CD8-positive, alpha-beta memory T cell (primary cell): ENCODE measurements around the gene CEBPB. TPM values are rescaled to one million over a fixed set of nuclear protein-coding genes. Genes with fewer than 3 reads are reported as not detected.
"Not testable (repeated sequence)": the region's sequence is repeated elsewhere in the genome, so short reads cannot be mapped to it uniquely, and the experiment has no call there.

Source experiments
- CTCF ChIA-PET: fragments of 350-600 bp; sonication (Branson Sonifier 250); formaldehyde crosslinking; loops from one replicate; lab custom pipeline; 2021; ENCODE audit warnings: antibody characterized with exemption; lab: Charles Lee
- POLR2A ChIA-PET: fragments of 350-600 bp; sonication (Branson Sonifier 250); formaldehyde crosslinking; loops from one replicate; lab custom pipeline; 2021; ENCODE audit warnings: antibody characterized with exemption; lab: Charles Lee
- DNase-seq, 5 donors: peaks; one replicate each; pipeline versions ENCODE4 v3.0.0 to v3.0.0-alpha.2; 2020 to 2022; ENCODE audit warnings: mixed read lengths in 1 of 5
- H3K27ac ChIP-seq: one replicate; pipeline ENCODE4 v1.7.0; 2013; ENCODE audit warnings: low read depth, mild to moderate bottlenecking, low read length, moderate library complexity
- H3K27me3 ChIP-seq: 2 replicates; pipeline ENCODE4 v1.7.0; 2013; ENCODE audit warnings: low read length, mild to moderate bottlenecking; ENCODE audit not compliant: insufficient read depth, poor library complexity, severe bottlenecking
- H3K36me3 ChIP-seq: 2 replicates; pipeline ENCODE4 v1.7.0; 2013; ENCODE audit warnings: mild to moderate bottlenecking, low read length, moderate library complexity; ENCODE audit not compliant: insufficient read depth
- H3K4me1 ChIP-seq: 2 replicates; pipeline ENCODE4 v1.7.0; 2013; ENCODE audit warnings: mild to moderate bottlenecking, low read length, moderate library complexity; ENCODE audit not compliant: insufficient read depth
- H3K4me3 ChIP-seq: 2 replicates; pipeline ENCODE4 v1.7.0; 2013; ENCODE audit warnings: mild to moderate bottlenecking, low read length
- H3K9me3 ChIP-seq: 2 replicates; pipeline ENCODE4 v1.7.0; 2013; ENCODE audit warnings: mild to moderate bottlenecking, low read length
- H3K27ac Mint-ChIP-seq, 8 donors: one replicate each; pipeline ENCODE4 v1.8.0; 2020 to 2021; ENCODE audit warnings: mixed read lengths in 8 of 8, mild to moderate bottlenecking in 6 of 8, inconsistent platforms in 3 of 8, moderate library complexity in 3 of 8
- H3K27me3 Mint-ChIP-seq, 2 donors: one replicate each; pipeline ENCODE4 v1.8.0; 2020 to 2021; ENCODE audit warnings: mixed read lengths in 2 of 2, mild to moderate bottlenecking in 1 of 2, moderate library complexity in 1 of 2
- H3K36me3 Mint-ChIP-seq, 3 donors: one replicate each; pipeline ENCODE4 v1.8.0; 2020 to 2021; ENCODE audit warnings: mixed read lengths in 3 of 3, inconsistent platforms in 1 of 3, mild to moderate bottlenecking in 1 of 3
- H3K4me1 Mint-ChIP-seq, 3 donors: one replicate each; pipeline ENCODE4 v1.8.0; 2020 to 2021; ENCODE audit warnings: mixed read lengths in 3 of 3, inconsistent platforms in 1 of 3, mild to moderate bottlenecking in 1 of 3
- H3K4me3 Mint-ChIP-seq, 7 donors: one replicate each; pipeline ENCODE4 v1.8.0; 2020 to 2021; ENCODE audit warnings: mixed read lengths in 7 of 7, mild to moderate bottlenecking in 6 of 7, moderate library complexity in 4 of 7, inconsistent platforms in 2 of 7
- H3K9me3 Mint-ChIP-seq, 5 donors: one replicate each; pipeline ENCODE4 v1.8.0; 2020 to 2022; ENCODE audit warnings: mixed read lengths in 5 of 5, mild to moderate bottlenecking in 3 of 5, moderate library complexity in 2 of 5, inconsistent platforms in 1 of 5
- polyA plus RNA-seq: library from polyadenylated mRNA; unstranded; fragments of 300-500 nt; fragmentation: Illumina TruSeq; gene quantifications from one replicate; pipeline ENCODE4 v1.2.3, GENCODE V29; 2021
- total RNA-seq, 2 experiments: library from RNA; stranded (reverse); gene quantifications; one replicate each; pipeline ENCODE4 v1.2.3, GENCODE V29; 2021

CEBPB gene
- total and polyA plus RNA-seq, 3 experiments from 2014 or later, result 25.3 to 29.1 (median 27.0) TPM

DNA sequence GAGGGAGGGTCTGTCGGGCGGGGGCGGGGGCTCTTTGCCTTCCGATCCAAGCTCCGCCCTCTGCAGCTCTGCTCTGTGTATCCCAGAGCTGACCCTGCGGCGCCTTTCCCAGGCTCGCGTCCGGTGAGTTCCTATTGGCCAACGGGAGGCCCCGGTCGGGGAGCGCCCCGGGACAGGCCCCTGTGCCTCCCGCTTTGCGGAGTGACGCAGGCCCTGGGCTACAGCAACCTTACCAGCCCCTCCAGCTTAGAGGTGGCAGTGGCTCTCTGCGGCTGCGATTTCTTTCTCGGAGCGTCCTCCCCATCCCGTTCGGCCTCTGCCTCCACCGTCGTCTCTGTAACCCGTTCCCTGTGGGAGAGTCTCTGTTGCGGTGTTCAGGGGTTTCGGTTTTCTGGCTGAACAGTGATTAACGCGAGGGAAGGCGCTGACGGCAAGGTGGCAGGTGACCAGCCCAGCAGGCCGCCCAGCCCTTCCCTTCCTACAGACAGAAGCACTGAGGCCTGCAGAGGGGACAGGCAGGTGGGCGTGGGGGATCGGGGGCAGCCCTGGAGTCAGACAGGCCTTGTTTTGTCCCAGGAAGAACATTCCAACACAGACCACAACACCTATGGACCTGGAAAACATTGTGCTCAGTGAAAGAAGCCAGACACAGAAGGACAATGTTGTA, 18.1 kb upstream of the CEBPB start:
- no peak for DNase-seq
- no peak overlapping the region for H3K27ac ChIP-seq
- no peaks in the 10 kb centered on the region for H3K9me3 ChIP-seq
- H3K4me3 Mint-ChIP-seq, result peak overlapping the region in 1 of 7 donors; percentile 1
- no peaks in the 10 kb centered on the region for H3K27me3 ChIP-seq
- peaks cover 0 to 2% (median 0%) of the 10 kb centered on the region in 5 donors for H3K9me3 Mint-ChIP-seq
- no peak overlapping the region for H3K4me3 ChIP-seq
- peaks cover 8 to 23% of the 10 kb centered on the region in 2 donors for H3K27me3 Mint-ChIP-seq
- POLR2A ChIA-PET, result no interaction called here
- no peaks in the 10 kb centered on the region for H3K4me1 ChIP-seq
- peaks cover 0 to 4% (median 0%) of the 10 kb centered on the region in 3 donors for H3K4me1 Mint-ChIP-seq
- CTCF ChIA-PET, result interaction anchor here (1.0 to 8.6 kb wide), 5 partner anchors 7 to 190 kb away, joined by 3 to 203 read pairs (median 3); partner anchors contain the start of gene SNAI1
- H3K27ac Mint-ChIP-seq, result no peak overlapping the region
- peaks cover 0 to 4% (median 0%) of the 10 kb centered on the region in 3 donors for H3K36me3 Mint-ChIP-seq
- no peaks in the 10 kb centered on the region for H3K36me3 ChIP-seq

DNA sequence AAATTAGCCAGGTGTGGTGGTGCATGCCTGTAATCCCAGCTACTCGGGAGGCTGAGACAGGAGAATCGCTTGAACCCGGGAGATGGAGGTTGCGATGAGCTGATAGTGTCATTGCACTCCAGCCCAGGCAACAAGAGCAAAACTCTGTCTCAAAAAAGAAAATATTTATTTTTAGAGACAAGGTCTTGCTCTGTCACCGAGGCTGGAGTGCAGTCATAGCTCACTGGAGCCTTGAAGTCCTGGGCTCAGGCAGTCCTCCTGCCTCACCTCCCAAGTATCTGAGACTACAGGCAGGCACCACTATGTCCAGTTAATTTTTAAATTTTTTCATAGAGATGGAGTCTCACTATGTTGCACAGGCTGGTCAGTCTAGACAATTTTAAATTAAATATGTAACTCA, 16.2 kb upstream of the CEBPB start:
- peak overlapping the region in 1 of 7 donors; percentile 6 for H3K4me3 Mint-ChIP-seq
- peaks cover 0 to under 1% (median 0%) of the 10 kb centered on the region in 5 donors for H3K9me3 Mint-ChIP-seq
- no peak for DNase-seq
- peaks cover 0 to 5% (median 2%) of the 10 kb centered on the region in 3 donors for H3K4me1 Mint-ChIP-seq
- Histone ChIP-seq H3K4me1 (no peaks in the 10 kb centered on the region), H3K4me3 (no peak overlapping the region), H3K27me3 (no peaks in the 10 kb centered on the region), H3K9me3 (no peaks in the 10 kb centered on the region), H3K36me3 (no peaks in the 10 kb centered on the region), H3K27ac (no peak overlapping the region)
- peaks cover 0 to 2% (median 0%) of the 10 kb centered on the region in 3 donors for H3K36me3 Mint-ChIP-seq
- H3K27me3 Mint-ChIP-seq, result peaks cover 8 to 20% of the 10 kb centered on the region in 2 donors
- H3K27ac Mint-ChIP-seq, result no peak overlapping the region
- ChIA-PET CTCF (interaction anchor here (1.0 to 4.0 kb wide), 3 partner anchors 20 to 103 kb away, joined by 3 to 22 read pairs (median 4); no protein-coding TSS in a partner anchor), POLR2A (no interaction called here)

DNA sequence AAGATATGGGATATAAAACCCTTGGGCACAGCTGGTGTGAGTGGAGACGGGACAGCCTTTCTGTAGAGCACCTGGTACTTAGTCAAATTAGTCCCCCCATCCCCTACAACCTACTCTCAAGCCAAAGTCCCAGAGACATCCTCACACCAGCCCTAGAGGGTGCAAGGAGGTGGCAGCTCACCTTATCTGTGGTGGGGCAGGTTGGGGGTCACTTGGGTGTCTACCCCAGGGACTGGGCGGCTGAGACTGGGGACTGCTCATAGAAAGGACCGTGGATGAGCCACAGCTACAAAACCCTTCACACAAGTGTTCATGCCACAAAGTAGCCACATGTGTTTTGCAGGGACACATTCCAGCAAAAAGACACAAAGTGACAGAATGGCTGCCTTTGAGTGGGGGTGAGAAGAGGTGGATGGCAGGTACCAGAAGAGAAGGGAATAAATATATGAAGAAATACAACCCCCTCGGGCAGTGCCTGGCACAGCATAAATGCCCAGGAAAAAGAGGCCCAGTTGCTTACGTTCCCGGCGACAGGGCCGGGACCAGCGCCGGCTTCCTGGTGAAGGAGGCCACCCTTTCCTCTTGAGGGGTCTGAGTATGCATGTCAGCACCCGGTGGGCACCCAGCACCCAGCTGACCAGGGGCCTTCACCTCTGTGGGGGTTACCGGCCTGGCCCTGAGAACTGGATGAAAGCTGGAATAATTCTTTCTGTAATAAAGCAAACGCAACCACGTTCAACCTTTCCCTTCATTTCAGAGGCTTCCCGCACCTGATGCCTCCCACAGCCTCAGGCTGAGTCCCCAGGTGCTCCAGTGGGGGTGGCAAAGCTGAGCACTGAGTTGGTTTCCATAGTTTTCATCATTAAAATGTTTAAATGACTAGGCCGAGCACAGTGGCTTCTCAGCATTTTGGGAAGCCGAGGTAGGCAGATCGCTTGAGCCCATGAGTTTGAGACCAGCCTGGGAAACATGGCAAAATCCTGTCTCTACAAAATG, 14.4 kb upstream of the CEBPB start:
- POLR2A ChIA-PET, result interaction anchor here (0.6 to 0.7 kb wide), 2 partner anchors 61 to 1418 kb away, joined by 3 to 4 read pairs; no protein-coding TSS in a partner anchor
- H3K9me3 Mint-ChIP-seq, result no peaks in the 10 kb centered on the region
- peaks cover 10 to 15% of the 10 kb centered on the region in 2 donors for H3K27me3 Mint-ChIP-seq
- no peak overlapping the region for H3K27ac Mint-ChIP-seq
- Histone ChIP-seq H3K36me3 (no peaks in the 10 kb centered on the region), H3K9me3 (no peaks in the 10 kb centered on the region), H3K4me3 (no peak overlapping the region), H3K27me3 (no peaks in the 10 kb centered on the region), H3K4me1 (no peaks in the 10 kb centered on the region), H3K27ac (no peak overlapping the region)
- peaks cover 0 to 5% (median 0%) of the 10 kb centered on the region in 3 donors for H3K4me1 Mint-ChIP-seq
- CTCF ChIA-PET, result interaction anchor here (0.7 to 4.0 kb wide), 7 partner anchors 9 to 288 kb away, joined by 3 to 22 read pairs (median 3); partner anchors contain the start of gene PEDS1
- no peak for DNase-seq
- no peak overlapping the region for H3K4me3 Mint-ChIP-seq
- no peaks in the 10 kb centered on the region for H3K36me3 Mint-ChIP-seq

DNA sequence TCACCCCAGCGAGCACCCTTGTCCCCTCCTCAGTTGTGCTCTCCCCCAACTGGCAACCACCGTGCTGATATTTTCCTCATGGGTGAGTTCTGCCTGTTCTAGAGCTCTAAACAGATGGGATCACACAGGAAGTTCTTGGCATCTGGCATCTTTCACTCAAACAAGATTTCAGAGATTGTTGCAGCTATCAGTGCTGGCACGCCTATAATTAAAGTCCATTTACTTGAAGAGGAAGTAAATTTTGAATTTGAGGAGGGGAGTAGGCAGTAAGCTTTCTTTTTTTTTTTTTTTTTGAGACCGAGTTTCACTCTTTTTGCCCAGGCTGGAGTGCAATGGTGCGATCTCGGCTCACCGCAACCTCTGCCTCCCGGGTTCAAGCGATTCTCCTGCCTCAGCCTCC, 12.0 kb upstream of the CEBPB start:
- H3K27me3 ChIP-seq, H3K4me1 Mint-ChIP-seq, H3K27me3 Mint-ChIP-seq, H3K9me3 Mint-ChIP-seq, H3K27ac ChIP-seq, H3K4me1 ChIP-seq, H3K9me3 ChIP-seq, H3K27ac Mint-ChIP-seq, H3K4me3 ChIP-seq, H3K36me3 Mint-ChIP-seq, DNase-seq, H3K36me3 ChIP-seq: not testable (repeated sequence)
- H3K4me3 Mint-ChIP-seq, result peak overlapping the region in 1 of 7 donors; percentile 31
- ChIA-PET CTCF (interaction anchor here (0.7 to 3.2 kb wide), 18 partner anchors 9 to 305 kb away, joined by 3 to 25 read pairs (median 5); partner anchors contain the start of gene PEDS1), POLR2A (interaction anchor here (0.5 to 1.3 kb wide), 3 partner anchors 58 to 200 kb away, joined by 3 to 12 read pairs (median 7); no protein-coding TSS in a partner anchor)

DNA sequence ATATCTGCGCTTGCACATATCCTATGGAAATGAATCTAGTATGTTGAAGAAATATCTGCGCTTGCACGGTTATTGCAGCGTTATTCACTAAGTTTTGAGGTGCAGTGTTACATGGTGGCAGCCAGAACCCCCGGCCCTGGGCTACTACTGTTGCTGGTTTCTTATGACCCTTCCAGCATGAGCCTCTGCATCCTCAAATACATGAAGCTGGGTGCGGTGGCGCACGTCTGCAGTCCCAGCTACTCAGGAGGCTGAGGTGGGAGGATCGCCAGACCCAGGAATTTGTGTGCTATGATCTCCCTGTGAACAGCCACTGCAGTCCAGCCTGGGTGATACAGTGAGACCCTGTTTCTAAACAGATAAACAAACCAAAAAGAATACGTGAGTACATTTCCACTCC, 9.3 kb upstream of the CEBPB start:
- no peak overlapping the region for H3K4me3 ChIP-seq
- Mint-ChIP-seq H3K36me3 (no peaks in the 10 kb centered on the region), H3K4me1 (peaks cover under 1 to 5% (median 2%) of the 10 kb centered on the region in 3 donors), H3K27ac (no peak overlapping the region), H3K4me3 (no peak overlapping the region), H3K9me3 (no peaks in the 10 kb centered on the region), H3K27me3 (peaks cover 4 to 22% of the 10 kb centered on the region in 2 donors)
- H3K36me3 ChIP-seq, result no peaks in the 10 kb centered on the region
- no peaks in the 10 kb centered on the region for H3K4me1 ChIP-seq
- POLR2A ChIA-PET, result no interaction called here
- CTCF ChIA-PET, result interaction anchor here (1.7 to 5.8 kb wide), 6 partner anchors 7 to 282 kb away, joined by 3 to 51 read pairs (median 12); no protein-coding TSS in a partner anchor
- H3K9me3 ChIP-seq, result no peaks in the 10 kb centered on the region
- H3K27me3 ChIP-seq, result no peaks in the 10 kb centered on the region
- DNase-seq, result no peak
- H3K27ac ChIP-seq, result no peak overlapping the region

DNA sequence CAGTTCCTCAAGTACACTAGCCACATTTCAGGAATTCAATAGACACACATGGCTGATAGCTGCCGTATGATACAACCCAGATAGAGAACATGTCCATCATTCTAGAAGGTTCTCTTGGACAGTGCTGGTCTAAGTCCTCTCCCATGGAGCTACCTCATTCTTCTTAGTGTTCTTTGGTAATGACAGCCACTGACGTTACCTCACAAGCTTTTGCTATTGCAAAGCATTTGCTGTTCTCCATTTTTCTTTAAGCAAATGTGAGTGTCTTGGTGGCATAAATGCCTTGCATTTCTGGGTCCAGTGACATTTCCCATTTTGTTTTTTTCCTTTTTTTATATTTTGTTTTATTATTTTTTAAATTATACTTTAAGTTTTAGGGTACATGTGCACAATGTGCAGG, 8.3 kb upstream of the CEBPB start:
- Histone ChIP-seq H3K4me3 (no peak overlapping the region), H3K36me3 (no peaks in the 10 kb centered on the region), H3K27ac (no peak overlapping the region), H3K9me3 (no peaks in the 10 kb centered on the region), H3K4me1 (no peaks in the 10 kb centered on the region), H3K27me3 (no peaks in the 10 kb centered on the region)
- Mint-ChIP-seq H3K27me3 (peaks cover 4 to 22% of the 10 kb centered on the region in 2 donors), H3K36me3 (no peaks in the 10 kb centered on the region), H3K27ac (no peak overlapping the region), H3K4me3 (no peak overlapping the region), H3K9me3 (no peaks in the 10 kb centered on the region), H3K4me1 (peaks cover 2 to 5% (median 3%) of the 10 kb centered on the region in 3 donors)
- ChIA-PET POLR2A (no interaction called here), CTCF (interaction anchor here (1.3 to 5.8 kb wide), 4 partner anchors 61 to 281 kb away, joined by 3 to 51 read pairs (median 7); no protein-coding TSS in a partner anchor)
- no peak for DNase-seq

DNA sequence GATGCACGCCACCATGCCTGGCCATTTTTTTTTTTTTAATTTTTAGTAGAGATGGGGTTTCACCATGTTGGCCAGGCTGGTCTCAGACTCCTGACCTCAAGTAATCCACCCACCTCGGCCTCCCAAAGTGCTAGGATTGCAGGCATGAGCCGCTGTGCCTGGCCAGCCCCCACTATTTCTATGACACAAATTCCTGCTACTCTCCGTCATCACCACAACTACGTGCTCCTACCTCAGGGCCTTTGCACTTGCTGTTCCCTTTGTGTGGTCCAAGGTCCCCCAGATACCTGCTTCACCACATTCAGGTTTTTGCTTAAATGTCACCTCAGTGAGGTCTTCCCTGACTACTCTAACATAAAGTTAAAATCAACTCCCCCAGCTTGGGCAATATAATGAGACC, 5.2 kb upstream of the CEBPB start:
- Histone ChIP-seq H3K4me1 (no peaks in the 10 kb centered on the region), H3K27ac (no peak overlapping the region), H3K4me3 (no peak overlapping the region), H3K27me3 (no peaks in the 10 kb centered on the region), H3K9me3 (no peaks in the 10 kb centered on the region), H3K36me3 (no peaks in the 10 kb centered on the region)
- POLR2A ChIA-PET, result no interaction called here
- no peak overlapping the region for H3K4me3 Mint-ChIP-seq
- CTCF ChIA-PET, result interaction anchor here (0.9 to 5.8 kb wide), 9 partner anchors 8 to 564 kb away, joined by 3 to 51 read pairs (median 3); no protein-coding TSS in a partner anchor
- no peak overlapping the region for H3K27ac Mint-ChIP-seq
- peaks cover 6 to 22% of the 10 kb centered on the region in 2 donors for H3K27me3 Mint-ChIP-seq
- peaks cover 0 to 7% (median 5%) of the 10 kb centered on the region in 3 donors for H3K4me1 Mint-ChIP-seq
- H3K9me3 Mint-ChIP-seq, result no peaks in the 10 kb centered on the region
- no peaks in the 10 kb centered on the region for H3K36me3 Mint-ChIP-seq
- no peak for DNase-seq
